Endothelial cell of umbilical vein (primary cell): ENCODE results near the gene ANKRD27. TPM values are rescaled to one million over a fixed set of nuclear protein-coding genes. Genes with fewer than 3 reads are reported as not detected.

Experiments used
- BruUV-seq: library from RNA; stranded (reverse); fragments of 400-500 nt; replicated peaks from 2 replicates; lab custom pipeline; 2021; lab: Mats Ljungman, UMichigan
- CTCF ChIA-PET: fragments of 300-600, 350-600 bp; sonication (Branson Sonifier 250); formaldehyde crosslinking; loops from one replicate; lab custom pipeline; 2021; ENCODE audit warnings: antibody characterized with exemption, inconsistent platforms; lab: Charles Lee
- POLR2A ChIA-PET: fragments of 300-600, 350-600 bp; sonication (Branson Sonifier 250); formaldehyde crosslinking; loops from one replicate; lab custom pipeline; 2021; ENCODE audit warnings: antibody characterized with exemption, inconsistent platforms; lab: Charles Lee
- DNase-seq: peaks from one replicate; pipeline ENCODE4 v3.0.0-alpha.2; 2011; ENCODE audit warnings: low read depth, low spot score
- FAIRE-seq: peaks from 2 replicates; lab custom pipeline; 2011; peaks lifted over from hg19 to GRCh38; lab: Jason Lieb, UNC
- H2AFZ ChIP-seq: 2 replicates; pipeline ENCODE4 v1.6.0; 2012; ENCODE audit warnings: low read depth, low read length, control low read depth, inconsistent platforms
- H3K27ac ChIP-seq: 2 replicates; pipeline ENCODE4 v1.5.1; 2011; ENCODE audit warnings: low read depth, mild to moderate bottlenecking, control low read depth, low read length, moderate library complexity; ENCODE audit not compliant: insufficient read depth
- H3K27me3 ChIP-seq, 2 experiments: 2 replicates each; pipeline versions ENCODE4 v1.6.0 to v1.6.1; 2011; ENCODE audit warnings: low read length in 2 of 2, mixed read lengths in 1 of 2; ENCODE audit not compliant: control insufficient read depth in 2 of 2, insufficient read depth in 2 of 2
- H3K36me3 ChIP-seq, 2 experiments: 2 replicates in 1 of 2; 3 replicates in 1 of 2; pipeline ENCODE4 v1.5.1; 2011; ENCODE audit warnings: low read length in 2 of 2, mild to moderate bottlenecking in 1 of 2, moderate library complexity in 1 of 2; ENCODE audit not compliant: control insufficient read depth in 2 of 2, insufficient read depth in 2 of 2; ENCODE audit errors: extremely low read depth in 1 of 2
- H3K4me1 ChIP-seq: 3 replicates; pipeline ENCODE4 v1.5.1; 2011; ENCODE audit warnings: mild to moderate bottlenecking, low read length; ENCODE audit not compliant: control insufficient read depth, insufficient read depth; ENCODE audit errors: extremely low read depth
- H3K4me2 ChIP-seq: 2 replicates; pipeline ENCODE4 v1.6.1; 2011; ENCODE audit warnings: low read length, control low read depth, mixed read lengths; ENCODE audit not compliant: insufficient read depth
- H3K4me3 ChIP-seq, 3 experiments: fragments of 200-600 bp in 1 of 3; sonication (generic), shearing (Covaris generic) in 1 of 3; replicated peaks in 1 of 3; 2 replicates each; pipeline ENCODE4 v1.5.1; 2011 to 2016; ENCODE audit warnings: control low read depth in 3 of 3, low read length in 3 of 3, mild to moderate bottlenecking in 2 of 3, inconsistent platforms in 1 of 3, low read depth in 1 of 3, moderate library complexity in 1 of 3; ENCODE audit not compliant: insufficient read depth in 1 of 3
- H3K79me2 ChIP-seq: 2 replicates; pipeline ENCODE4 v1.6.0; 2012; ENCODE audit warnings: low read length, inconsistent platforms; ENCODE audit not compliant: control insufficient read depth, insufficient read depth
- H3K9ac ChIP-seq: replicated peaks from 2 replicates; pipeline ENCODE3; 2011; ENCODE audit warnings: low read length, control low read depth; ENCODE audit not compliant: insufficient read depth; ENCODE audit errors: extremely low read depth
- H3K9me1 ChIP-seq: replicated peaks from 3 replicates; pipeline ENCODE4 v1.6.0; 2011; ENCODE audit warnings: mild to moderate bottlenecking, low read length; ENCODE audit not compliant: control insufficient read depth, insufficient read depth; ENCODE audit errors: extremely low read depth
- H3K9me3 ChIP-seq: replicated peaks from 2 replicates; pipeline ENCODE4 v1.5.1; 2012; ENCODE audit warnings: low read length, inconsistent platforms; ENCODE audit not compliant: control insufficient read depth, insufficient read depth
- H4K20me1 ChIP-seq: replicated peaks from 2 replicates; pipeline ENCODE3; 2011; ENCODE audit warnings: mild to moderate bottlenecking, low read length; ENCODE audit not compliant: control insufficient read depth, insufficient read depth; ENCODE audit errors: extremely low read depth
- CTCF ChIP-seq, 2 donors: IDR thresholded peaks; 1 replicate in 1 of 2; 2 replicates in 1 of 2; pipeline ENCODE4 v1.5.1; 2011; ENCODE audit warnings: low read length in 2 of 2, mild to moderate bottlenecking in 2 of 2, moderate library complexity in 2 of 2, control low read depth in 1 of 2, inconsistent platforms in 1 of 2, low read depth in 1 of 2; ENCODE audit not compliant: insufficient read depth in 1 of 2; ENCODE audit errors: extremely low read depth in 1 of 2
- EZH2 ChIP-seq: IDR thresholded peaks from 2 replicates; pipeline ENCODE4 v1.6.1; 2012; ENCODE audit warnings: borderline replicate concordance, low read depth, mild to moderate bottlenecking, moderate library complexity, low read length, inconsistent platforms; ENCODE audit not compliant: severe bottlenecking
- FOS ChIP-seq: IDR thresholded peaks from 2 replicates; pipeline ENCODE4 v1.6.1; 2011; ENCODE audit warnings: mild to moderate bottlenecking, low read length, moderate library complexity, borderline replicate concordance; ENCODE audit not compliant: insufficient read depth
- GATA2 ChIP-seq: IDR thresholded peaks from 2 replicates; pipeline ENCODE4 v1.7.0; 2011; ENCODE audit warnings: low read depth, mild to moderate bottlenecking, moderate library complexity, mixed read lengths, low read length; ENCODE audit not compliant: insufficient read length, insufficient read depth
- JUN ChIP-seq: IDR thresholded peaks from 2 replicates; pipeline ENCODE4 v1.6.1; 2011; ENCODE audit warnings: borderline replicate concordance, low read depth; ENCODE audit not compliant: insufficient read length, insufficient read depth
- MAX ChIP-seq: IDR thresholded peaks from 2 replicates; pipeline ENCODE4 v1.6.1; 2011; ENCODE audit not compliant: insufficient read depth, insufficient read length
- MYC ChIP-seq: IDR thresholded peaks from one replicate; pipeline ENCODE4 v1.6.1; 2011; ENCODE audit warnings: mild to moderate bottlenecking, low read depth, low read length
- POLR2A ChIP-seq: IDR thresholded peaks from 2 replicates; pipeline ENCODE4 v1.6.1; 2012; ENCODE audit warnings: low read depth, mild to moderate bottlenecking, control low read depth, low read length
- POLR2AphosphoS5 ChIP-seq: IDR thresholded peaks from 2 replicates; pipeline ENCODE4 v1.6.1; 2012; ENCODE audit warnings: low read depth, mild to moderate bottlenecking, control low read depth, low read length, moderate library complexity; ENCODE audit not compliant: insufficient read depth
- dilution Hi-C: fragments of 300-500 bp; cut with MboI; formaldehyde crosslinking; loops from one replicate; pipeline ENCODE4 v1.15.0; 2019; ENCODE audit warnings: low sequenced_read_pairs; ENCODE audit not compliant: extremely low pct_ligation_motif_present
- intact Hi-C: fragments of 100-400 bp; cut with micrococcal nuclease; formaldehyde crosslinking; loops from one replicate; pipeline ENCODE4 v1.10.0; 2022
- polyA plus RNA-seq, 4 experiments: library from polyadenylated mRNA; depleted of rRNA in 3 of 4; stranded (reverse) in 3 of 4; unstranded in 1 of 4; fragments of >200 nt; gene quantifications; 2 replicates each; pipeline versions ENCODE4 v1.2.1 to v1.2.3, GENCODE V29; 2011 to 2012; ENCODE audit warnings: missing spikeins in 1 of 4
- total RNA-seq: library from RNA; stranded (reverse); gene quantifications from 2 replicates; pipeline ENCODE4 v1.2.3, GENCODE V29; 2021

ANKRD27 gene
- total and polyA plus RNA-seq, 2 donors (not counting 3 experiments of a cell fraction or from before 2014, with no cell fraction given), result 18.3 to 37.4 TPM

GRCh38 chr19:32626969-32627368 is 48.0 kb downstream of the ANKRD27 start:
- dilution Hi-C loops (no loop called here), intact Hi-C loops (no loop called here)
- CTCF ChIA-PET, result no interaction called here
- POLR2A ChIA-PET, result no interaction called here
- no peak for DNase-seq
- H3K4me2 ChIP-seq, result no peak overlapping the region
- H4K20me1 ChIP-seq, result no peaks in the 10 kb centered on the region
- no peak overlapping the region for H2AFZ ChIP-seq
- no TSS peak for BruUV-seq
- H3K9me3 ChIP-seq, result no peaks in the 10 kb centered on the region
- H3K27ac ChIP-seq, result no peak overlapping the region
- H3K27me3 ChIP-seq, result no peaks in the 10 kb centered on the region
- peaks cover 5 to 38% of the 10 kb centered on the region in 2 experiments for H3K36me3 ChIP-seq
- TF ChIP-seq MYC, result no peak
- no peak for TF ChIP-seq POLR2A
- TF ChIP-seq JUN, result no peak
- no peak for TF ChIP-seq GATA2
- TF ChIP-seq EZH2, result no peak
- TF ChIP-seq POLR2AphosphoS5, result no peak
- TF ChIP-seq MAX, result no peak
- TF ChIP-seq FOS, result no peak
- TF ChIP-seq CTCF (IDR thresholded peaks at IDR 0.05; ENCODE audit: extremely low read depth in 1 of 2, insufficient read depth in 1 of 2, low read depth in 1 of 2, low read length in 2 of 2), result no peak
- no peak overlapping the region for H3K9ac ChIP-seq
- no peak for FAIRE-seq
- H3K4me3 ChIP-seq, result no peak overlapping the region
- H3K9me1 ChIP-seq, result no peaks in the 10 kb centered on the region
- no peaks in the 10 kb centered on the region for H3K4me1 ChIP-seq
- H3K79me2 ChIP-seq, result no peaks in the 10 kb centered on the region
